Thymus (tissue), 11 donors: ENCODE data around the gene PARP9. TPM values are rescaled to one million over a fixed set of nuclear protein-coding genes. Genes with fewer than 3 reads are reported as not detected.
"Not testable (repeated sequence)": the region's sequence is repeated elsewhere in the genome, so short reads cannot be mapped to it uniquely, and the experiment has no call there.

Experiments
- DNase-seq, 9 donors: peaks; one replicate each; pipeline ENCODE4 v3.0.0-alpha.2; 2013; ENCODE audit warnings: low spot score in 9 of 9, low read depth in 6 of 9, missing footprints in 1 of 9
- H3K27ac ChIP-seq, 2 donors: one replicate each; pipeline ENCODE4 v1.5.1; 2013; ENCODE audit warnings: control low read depth in 1 of 2, low read depth in 1 of 2, low read length in 1 of 2, mild to moderate bottlenecking in 1 of 2, moderate library complexity in 1 of 2
- H3K27me3 ChIP-seq, 2 donors: one replicate each; pipeline ENCODE4 v1.5.1; 2013; ENCODE audit warnings: low read length in 1 of 2; ENCODE audit not compliant: control insufficient read depth in 2 of 2, insufficient read depth in 1 of 2
- H3K36me3 ChIP-seq, 2 donors: one replicate each; pipeline ENCODE4 v1.5.1; 2013; ENCODE audit warnings: low read length in 1 of 2, mild to moderate bottlenecking in 1 of 2, moderate library complexity in 1 of 2; ENCODE audit not compliant: control insufficient read depth in 2 of 2, insufficient read depth in 2 of 2
- H3K4me1 ChIP-seq, 2 donors: one replicate each; pipeline ENCODE4 v1.5.1; 2013; ENCODE audit warnings: low read length in 2 of 2; ENCODE audit not compliant: control insufficient read depth in 2 of 2, insufficient read depth in 2 of 2
- H3K4me3 ChIP-seq, 2 donors: one replicate each; pipeline ENCODE4 v1.5.1; 2013; ENCODE audit warnings: low read length in 2 of 2, control low read depth in 1 of 2, mild to moderate bottlenecking in 1 of 2
- H3K9me3 ChIP-seq, 2 donors: one replicate each; pipeline ENCODE4 v1.5.1; 2013; ENCODE audit warnings: low read length in 1 of 2, mild to moderate bottlenecking in 1 of 2; ENCODE audit not compliant: control insufficient read depth in 2 of 2, insufficient read depth in 1 of 2
- WGBS: extraction: QIAGEN DNeasy Blood & Tissue Kit; methylation state at CpG from one replicate; pipeline ENCODE4 v1.1.7; 2013; 5-methylcytosine and 5-hydroxymethylcytosine counted together
- polyA plus RNA-seq: library from polyadenylated mRNA; stranded (reverse); fragments of 200-250 nt; gene quantifications from one replicate; pipeline ENCODE4 v1.2.3, GENCODE V29; 2013
- total RNA-seq: library from RNA; stranded (reverse); fragments of 120-200 nt; gene quantifications from one replicate; pipeline ENCODE4 v1.2.4, GENCODE V29; 2013
- donor health status: healthy.

Gene PARP9
- total and polyA plus RNA-seq, 2 donors = 48.8 to 56.9 TPM

DNA sequence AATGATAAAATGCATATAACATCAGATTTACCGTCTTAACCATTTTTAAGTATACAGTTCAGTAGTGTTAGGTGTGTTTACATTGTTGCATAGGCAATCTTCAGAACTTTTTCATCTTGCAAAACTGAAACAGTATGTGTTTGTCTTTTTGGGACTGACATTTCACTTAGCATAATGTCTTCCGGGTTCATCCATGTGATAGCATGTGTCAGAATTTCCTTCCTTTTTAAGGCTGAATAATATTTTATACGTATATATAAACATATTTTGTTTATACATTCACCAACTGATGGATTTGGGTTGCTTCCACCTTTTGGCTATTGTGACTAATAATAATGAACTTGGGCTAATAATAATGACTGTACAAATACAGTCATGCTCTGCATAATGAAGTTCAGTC is 16.4 kb upstream of the PARP9 start:
- H3K4me3 ChIP-seq = no peak overlapping the region

DNA sequence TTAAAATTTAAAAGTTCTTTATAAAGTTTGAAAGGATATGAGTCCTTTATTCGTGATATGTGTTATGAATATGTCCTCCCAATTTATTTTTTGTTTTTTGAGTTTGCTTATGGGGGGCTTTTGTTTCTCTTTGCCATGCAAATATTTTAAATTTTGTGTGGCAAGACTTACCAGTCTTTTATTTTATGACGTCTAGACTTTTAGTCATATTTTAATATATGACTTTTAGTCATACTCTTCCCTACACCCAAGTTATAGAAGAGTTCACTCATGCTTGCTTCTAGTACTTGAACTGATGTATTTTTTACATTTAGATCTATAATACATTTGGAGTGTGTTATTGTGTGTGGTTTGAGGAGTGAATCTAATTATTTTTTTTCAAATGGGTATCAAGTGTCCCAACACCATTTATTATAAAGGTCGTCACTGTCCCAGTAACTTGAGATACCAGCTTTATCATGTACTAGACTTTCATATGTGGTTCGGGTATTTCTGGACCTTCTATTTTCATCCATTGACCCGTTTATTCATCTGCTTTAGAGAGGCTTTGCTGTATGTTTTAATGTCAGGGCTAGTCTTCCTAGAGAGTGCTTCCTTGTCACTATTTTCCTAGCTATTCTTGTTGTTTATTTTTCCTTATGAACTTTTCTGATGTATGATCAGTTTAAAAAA is 14.1 kb upstream of the PARP9 start:
- 26% methylated on average over 5 of the region's 5 CpGs for WGBS
- no peak overlapping the region for H3K27ac ChIP-seq

More for the DNA sequence above, 16.4 kb upstream of the PARP9 start:
- no peak for DNase-seq
- Histone ChIP-seq H3K36me3 (peaks cover 0 to under 1% of the 10 kb centered on the region in 2 donors), H3K27ac (no peak overlapping the region), H3K9me3 (peaks cover 0 to 10% of the 10 kb centered on the region in 2 donors), H3K4me1 (peaks cover 0 to 15% of the 10 kb centered on the region in 2 donors), H3K27me3 (no peaks in the 10 kb centered on the region)
- 62% methylated on average over 3 of the region's 3 CpGs for WGBS

DNA sequence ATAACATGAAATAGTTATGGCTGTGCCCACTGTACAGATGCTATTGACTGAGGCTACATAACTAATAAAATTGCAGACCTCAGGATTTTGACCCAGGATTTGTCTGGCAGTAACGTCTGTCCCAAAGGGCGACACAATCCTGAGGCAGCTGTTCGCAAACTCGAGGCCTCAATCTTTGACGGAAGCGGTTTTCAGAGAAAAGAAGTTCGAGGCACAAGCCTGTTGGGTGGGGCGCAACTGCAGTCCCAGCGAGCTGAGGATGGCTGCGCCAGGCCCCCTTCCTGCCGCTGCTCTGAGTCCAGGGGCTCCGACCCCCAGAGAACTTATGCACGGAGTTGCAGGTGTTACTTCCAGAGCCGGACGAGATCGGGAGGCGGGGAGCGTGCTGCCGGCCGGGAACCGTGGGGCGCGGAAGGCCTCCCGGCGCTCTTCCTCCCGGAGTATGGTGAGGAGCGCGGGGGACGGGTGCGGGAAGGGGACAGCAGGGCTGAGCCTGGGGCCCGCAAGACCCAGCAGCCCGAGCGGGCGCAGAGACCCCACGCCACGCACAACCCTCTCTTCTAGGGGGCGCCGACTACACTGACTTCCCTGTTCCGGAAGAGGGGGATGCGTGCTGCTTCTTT is 13.4 kb upstream of the PARP9 start, which contains the start of gene PARP15:
Gene PARP15, plus strand, starts transcription at position 242 of the 623 bp plus-strand sequence. Its CDS starts 18 bp downstream, at position 260.
- Histone ChIP-seq H3K4me3 (peak within 1 kb of the TSS; percentile 73 to 77), H3K27me3 (no peaks in the 10 kb centered on the region), H3K4me1 (peaks cover 0 to 15% of the 10 kb centered on the region in 2 donors), H3K36me3 (peaks cover 5 to 14% of the 10 kb centered on the region in 2 donors), H3K9me3 (peaks cover 0 to 5% of the 10 kb centered on the region in 2 donors), H3K27ac (peak within 1 kb of the TSS; percentile 75)
- DNase-seq = peak in 6 of 9 donors; percentile 34 to 79 (median 45)
- under 1% methylated on average over 40 of the region's 40 CpGs for WGBS

More for the DNA sequence above, 14.1 kb upstream of the PARP9 start:
- peaks cover 0 to 9% of the 10 kb centered on the region in 2 donors for H3K9me3 ChIP-seq
- H3K27me3 ChIP-seq = no peaks in the 10 kb centered on the region
- H3K4me3 ChIP-seq = peak overlapping the region; percentile 73 to 77
- no peak for DNase-seq
- H3K36me3 ChIP-seq = peaks cover 1 to 8% of the 10 kb centered on the region in 2 donors
- peaks cover 0 to 15% of the 10 kb centered on the region in 2 donors for H3K4me1 ChIP-seq

DNA sequence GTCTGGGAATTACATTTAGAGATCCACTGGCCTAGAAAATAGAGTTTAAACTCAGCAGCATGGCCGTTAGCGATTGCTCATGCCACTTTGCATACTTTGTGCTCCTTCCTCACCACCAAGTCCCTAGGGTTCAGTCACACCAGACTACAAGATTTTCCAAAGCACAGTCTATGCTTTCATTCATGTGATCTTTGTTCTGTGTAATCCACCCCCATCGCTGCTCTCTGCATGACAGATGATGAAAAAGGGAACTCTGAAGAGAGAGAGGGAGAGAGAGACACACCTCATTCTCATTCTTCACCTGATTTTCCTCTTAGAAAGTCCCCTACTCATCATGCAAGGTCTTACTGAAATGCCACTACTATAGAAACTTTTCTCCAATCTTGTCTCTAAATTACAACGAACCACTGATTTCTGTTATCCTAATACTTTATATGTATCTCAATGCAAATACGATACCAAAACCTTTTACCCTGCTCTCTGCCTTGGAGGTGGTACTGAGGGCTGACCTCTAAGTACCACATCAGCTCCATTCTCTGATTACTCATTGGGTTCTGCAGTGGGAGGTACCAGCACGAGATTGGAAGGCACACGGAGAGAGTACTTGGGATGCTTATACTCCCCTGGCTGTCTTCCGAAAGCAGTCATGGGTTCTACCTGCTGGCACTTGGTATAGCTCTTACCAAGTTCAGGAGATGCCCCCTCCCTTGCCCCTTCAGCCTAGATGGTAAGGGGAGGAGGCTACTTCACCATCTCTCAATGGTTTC is 12.3 kb upstream of the PARP9 start:
- H3K27me3 ChIP-seq = no peaks in the 10 kb centered on the region
- H3K36me3 ChIP-seq = peaks cover 5 to 22% of the 10 kb centered on the region in 2 donors
- peak in 1 of 9 donors; percentile 41 for DNase-seq
- H3K4me3 ChIP-seq = no peak overlapping the region
- peaks cover 0 to 15% of the 10 kb centered on the region in 2 donors for H3K4me1 ChIP-seq
- WGBS = 86% methylated on average over 8 of the region's 8 CpGs
- no peak overlapping the region for H3K27ac ChIP-seq
- no peaks in the 10 kb centered on the region for H3K9me3 ChIP-seq

DNA sequence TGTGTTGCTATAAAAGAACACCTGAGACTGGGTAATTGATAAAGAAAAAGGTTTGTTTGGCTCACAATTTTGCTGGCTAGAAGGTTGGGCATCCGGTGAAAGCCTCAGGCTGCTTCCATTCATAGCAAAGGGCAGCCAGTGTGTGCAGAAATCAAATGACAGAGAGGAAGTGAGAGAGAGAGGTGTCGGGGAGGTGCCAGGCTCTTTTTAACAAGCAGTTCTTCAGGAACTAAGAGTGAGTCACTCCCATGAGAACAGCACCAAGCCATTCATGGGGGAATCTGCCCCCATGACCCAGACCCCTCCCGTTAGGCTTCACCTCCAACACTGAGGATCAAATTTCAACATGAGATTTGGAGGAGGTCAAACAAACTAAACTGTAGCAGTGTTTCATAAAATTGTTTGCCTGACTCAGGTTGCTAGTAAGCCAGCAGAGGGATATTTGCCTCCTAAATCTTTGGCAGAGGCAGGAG is 8.9 kb upstream of the PARP9 start:
- WGBS = 90% methylated on average over 3 of the region's 3 CpGs
- Histone ChIP-seq H3K36me3 (peaks cover 5 to 54% of the 10 kb centered on the region in 2 donors), H3K27ac (peak overlapping the region in 1 of 2 donors; percentile 7), H3K9me3 (no peaks in the 10 kb centered on the region), H3K4me3 (no peak overlapping the region), H3K4me1 (peaks cover 0 to 15% of the 10 kb centered on the region in 2 donors), H3K27me3 (no peaks in the 10 kb centered on the region)
- peak in 1 of 9 donors; percentile 20 for DNase-seq

DNA sequence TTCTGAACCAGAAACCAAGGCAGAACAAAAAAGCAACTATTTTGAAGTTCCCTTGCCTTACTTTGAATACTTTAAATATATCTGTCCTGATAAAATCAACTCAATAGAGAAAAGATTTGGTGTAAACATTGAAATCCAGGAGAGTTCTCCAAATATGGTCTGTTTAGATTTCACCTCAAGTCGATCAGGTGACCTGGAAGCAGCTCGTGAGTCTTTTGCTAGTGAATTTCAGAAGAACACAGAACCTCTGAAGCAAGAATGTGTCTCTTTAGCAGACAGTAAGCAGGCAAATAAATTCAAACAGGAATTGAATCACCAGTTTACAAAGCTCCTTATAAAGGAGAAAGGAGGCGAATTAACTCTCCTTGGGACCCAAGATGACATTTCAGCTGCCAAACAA is 4.7 kb upstream of the PARP9 start:
- H3K27ac ChIP-seq = peak overlapping the region; percentile 14 to 36
- peaks cover 18 to 73% of the 10 kb centered on the region in 2 donors for H3K36me3 ChIP-seq
- WGBS = 83% methylated on average over 3 of the region's 3 CpGs
- no peaks in the 10 kb centered on the region for H3K27me3 ChIP-seq
- H3K9me3 ChIP-seq = no peaks in the 10 kb centered on the region
- DNase-seq = no peak
- H3K4me3 ChIP-seq = no peak overlapping the region
- H3K4me1 ChIP-seq = peaks cover 0 to 9% of the 10 kb centered on the region in 2 donors

DNA sequence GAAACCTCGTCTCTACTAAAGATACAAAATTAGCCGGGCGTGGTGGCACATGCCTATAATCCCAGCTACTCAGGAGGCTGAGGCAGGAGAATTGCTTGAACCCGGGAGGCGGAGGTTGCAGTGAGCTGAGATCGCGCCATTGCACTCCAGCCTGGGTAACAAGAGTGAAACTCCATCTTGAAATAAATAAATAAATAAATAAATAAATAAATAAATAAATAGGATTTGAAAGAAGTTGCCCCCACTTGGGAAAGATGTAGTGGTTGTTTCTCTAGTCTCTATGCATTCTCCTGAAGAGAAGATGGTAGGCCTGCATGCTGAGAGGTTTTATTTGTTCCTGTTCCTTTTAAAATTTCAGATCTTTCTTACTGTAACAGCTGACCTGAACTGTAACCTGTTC is 4.0 kb upstream of the PARP9 start:
- whole genome bisulfite sequencing = 97% methylated on average over 7 of the region's 7 CpGs
- H3K27me3 ChIP-seq, H3K4me3 ChIP-seq, H3K9me3 ChIP-seq, DNase-seq: not testable (repeated sequence)
- Histone ChIP-seq H3K27ac (peak overlapping the region in 1 of 2 donors; percentile 14), H3K36me3 (peaks cover 16 to 70% of the 10 kb centered on the region in 2 donors), H3K4me1 (peaks cover under 1 to 15% of the 10 kb centered on the region in 2 donors)

DNA sequence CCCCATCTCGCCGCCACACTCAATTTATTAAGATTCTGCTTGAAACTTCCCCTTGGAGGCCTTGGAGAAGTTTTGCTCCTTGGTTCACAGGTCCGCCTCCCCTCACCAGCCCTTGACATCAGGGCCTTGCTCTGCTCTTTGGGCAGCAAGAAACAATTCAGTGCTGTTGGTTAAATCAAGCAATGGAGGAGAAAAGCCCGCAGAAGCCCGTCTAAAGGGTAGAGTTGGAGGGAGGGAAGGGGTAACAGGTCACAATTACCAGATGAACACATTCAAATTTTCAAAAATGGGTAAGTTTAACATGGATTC is 429 bp downstream of the PARP9 start:
- 15% methylated on average over 5 of the region's 5 CpGs for WGBS

More for the DNA sequence above, 429 bp downstream of the PARP9 start:
- H3K9me3 ChIP-seq = no peaks in the 10 kb centered on the region
- peaks cover 4 to 25% of the 10 kb centered on the region in 2 donors for H3K4me1 ChIP-seq
- no peaks in the 10 kb centered on the region for H3K27me3 ChIP-seq
- peak overlapping the region; percentile 74 to 94 for H3K4me3 ChIP-seq
- peaks cover 13 to 40% of the 10 kb centered on the region in 2 donors for H3K36me3 ChIP-seq
- peak in 3 of 9 donors; percentile 15 to 22 (median 15) for DNase-seq
- H3K27ac ChIP-seq = peak overlapping the region; percentile 89 to 98
